Ovary (tissue), 9 donors: ENCODE measurements around the gene ABCC3. TPM values are rescaled to one million over a fixed set of nuclear protein-coding genes. Genes with fewer than 3 reads are reported as not detected.
A peak's percentile ranks its signal among the peaks of the same experiment; 100 is the strongest.

Experiments
- DNase-seq, 5 donors: peaks; one replicate each; pipeline ENCODE4 v3.0.0-alpha.2; 2019 to 2020
- H3K27ac ChIP-seq, 2 donors: fragments of 200-600 bp; one replicate each; pipeline versions ENCODE4 v1.5.1 to v1.8.0; 2019 to 2022
- H3K27me3 ChIP-seq: fragments of 200-600 bp; one replicate; pipeline ENCODE4 v1.8.0; 2022
- H3K36me3 ChIP-seq: fragments of 200-600 bp; sonication (generic); one replicate; pipeline ENCODE4 v1.5.1; 2019
- H3K4me1 ChIP-seq: one replicate; pipeline ENCODE4 v1.8.1; 2013; ENCODE audit warnings: mild to moderate bottlenecking, moderate library complexity; ENCODE audit not compliant: insufficient read depth
- H3K4me3 ChIP-seq: fragments of 200-600 bp; sonication (generic); one replicate; pipeline ENCODE4 v1.5.1; 2017
- H3K9me3 ChIP-seq, 2 donors: fragments of 200-600 bp in 1 of 2; sonication (generic) in 1 of 2; one replicate each; pipeline versions ENCODE4 v1.5.1 to v1.8.1; 2013 to 2019; ENCODE audit warnings: mild to moderate bottlenecking in 1 of 2, moderate library complexity in 1 of 2
- EP300 ChIP-seq: sonication (generic); formaldehyde crosslinking; IDR thresholded peaks from one replicate; pipeline ENCODE4 v1.6.1; 2017; ENCODE audit warnings: antibody characterized with exemption
- POLR2A ChIP-seq: fragments of 450-650 bp; IDR thresholded peaks from one replicate; pipeline ENCODE4 v1.6.1; 2017; ENCODE audit warnings: antibody characterized with exemption, mild to moderate bottlenecking, moderate library complexity
- WGBS, 3 donors: extraction: QIAGEN DNeasy Blood & Tissue Kit in 1 of 3; methylation state at CpG; one replicate each; pipeline versions ENCODE4 v1.1.5 to v1.1.7; 2013 to 2017; 5-methylcytosine and 5-hydroxymethylcytosine counted together
- intact Hi-C, 4 donors: fragments of 100-400 bp; cut with DNase I; formaldehyde crosslinking; loops; one replicate each; pipeline versions ENCODE4 v1.11.0 to v1.15.1; 2022 to 2023
- polyA plus RNA-seq, 2 donors: library from polyadenylated mRNA; stranded (reverse); fragments of 200-250 nt in 1 of 2; fragments of 350-450 nt in 1 of 2; fragmentation: Illumina TruSeq in 1 of 2; extraction: RNeasy Lipid Tissue Mini Kit (QIAGEN cat#74804) in 1 of 2; gene quantifications; one replicate each; pipeline ENCODE4 v1.2.3, GENCODE V29; 2013 to 2014
- total RNA-seq, 7 donors: library from RNA; depleted of rRNA in 2 of 7; stranded (reverse); fragments of >200 nt in 2 of 7; fragmentation: NEBNext Ultra II Directional in 3 of 7; extraction: Animal tissue kit (Norgen Biotek cat#: 25700) in 3 of 7; gene quantifications; one replicate each; pipeline versions ENCODE4 v1.1.0 to v1.2.4, GENCODE V29; 2016 to 2023
- TF ChIP-seq, protein P1 (sequence below), 3 donors: fragments of 450-650 bp in 2 of 3; fragments of 200-600 bp in 1 of 3; IDR thresholded peaks; one replicate each; pipeline versions ENCODE4 v1.5.1 to v1.8.0; 2016 to 2022; ENCODE audit warnings: antibody characterized with exemption in 3 of 3, mild to moderate bottlenecking in 1 of 3
- donor health status: DM: no; HTN: no; CAD: no; lungs with moderate emphysema.
- donor health status: DM: no; HTN: no; CAD: no.
- donor health status: Bipolar disorder and iron deficiency.
- donor health status: DM: yes; HTN: yes; CAD: no.
- donor health status: DM: no; HTN: no; CAD: no.
- donor health status: DM: yes; HTN: yes; CAD: no.

ABCC3 gene
- total and polyA plus RNA-seq, 9 donors: 1.4 to 14.2 (median 5.2) TPM

DNA sequence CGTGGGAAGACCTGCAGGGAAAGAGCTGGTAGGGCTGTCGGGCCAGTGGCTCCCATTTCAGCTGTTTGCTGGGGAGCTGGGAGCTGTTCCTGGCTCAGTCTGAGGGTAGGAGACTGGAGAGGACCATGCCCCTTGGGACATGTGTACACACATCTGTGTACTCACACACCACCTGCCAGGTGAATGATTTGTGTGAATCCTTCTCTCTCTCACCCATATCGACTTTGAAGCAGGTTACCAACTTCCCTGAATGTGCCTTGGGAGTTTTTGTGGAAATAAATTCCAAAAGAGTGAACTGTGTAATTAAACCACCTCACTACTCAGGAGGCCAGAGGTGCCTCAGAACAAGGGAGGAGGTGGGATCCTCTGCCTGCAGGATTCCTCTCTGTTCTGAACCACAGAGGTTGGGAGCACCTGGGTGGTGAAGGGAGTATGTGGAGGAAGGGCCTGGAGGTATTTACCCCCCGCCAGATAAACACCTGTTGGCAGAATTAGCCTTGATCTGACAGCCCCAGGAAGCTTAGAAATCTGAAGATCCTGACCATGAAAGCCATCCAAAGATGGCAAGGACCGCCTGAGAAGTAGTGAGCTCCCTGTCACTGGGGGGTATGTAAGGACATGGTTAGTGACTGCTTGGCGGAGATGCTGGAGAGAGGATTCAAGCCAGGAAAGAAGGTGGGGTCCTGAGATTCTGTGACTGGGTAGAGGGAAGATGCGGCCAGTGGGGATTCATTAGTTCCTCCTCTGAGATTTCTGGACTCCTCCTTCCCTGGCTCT is 3.3 kb downstream of the ABCC3 start:
- TF ChIP-seq POLR2A (no peak), EP300 (no peak)
- TF ChIP-seq, protein P1, sequence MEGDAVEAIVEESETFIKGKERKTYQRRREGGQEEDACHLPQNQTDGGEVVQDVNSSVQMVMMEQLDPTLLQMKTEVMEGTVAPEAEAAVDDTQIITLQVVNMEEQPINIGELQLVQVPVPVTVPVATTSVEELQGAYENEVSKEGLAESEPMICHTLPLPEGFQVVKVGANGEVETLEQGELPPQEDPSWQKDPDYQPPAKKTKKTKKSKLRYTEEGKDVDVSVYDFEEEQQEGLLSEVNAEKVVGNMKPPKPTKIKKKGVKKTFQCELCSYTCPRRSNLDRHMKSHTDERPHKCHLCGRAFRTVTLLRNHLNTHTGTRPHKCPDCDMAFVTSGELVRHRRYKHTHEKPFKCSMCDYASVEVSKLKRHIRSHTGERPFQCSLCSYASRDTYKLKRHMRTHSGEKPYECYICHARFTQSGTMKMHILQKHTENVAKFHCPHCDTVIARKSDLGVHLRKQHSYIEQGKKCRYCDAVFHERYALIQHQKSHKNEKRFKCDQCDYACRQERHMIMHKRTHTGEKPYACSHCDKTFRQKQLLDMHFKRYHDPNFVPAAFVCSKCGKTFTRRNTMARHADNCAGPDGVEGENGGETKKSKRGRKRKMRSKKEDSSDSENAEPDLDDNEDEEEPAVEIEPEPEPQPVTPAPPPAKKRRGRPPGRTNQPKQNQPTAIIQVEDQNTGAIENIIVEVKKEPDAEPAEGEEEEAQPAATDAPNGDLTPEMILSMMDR (IDR thresholded peaks at IDR 0.05): no peak
- DNase-seq: peak in 1 of 5 donors; percentile 9
- no peaks in the 10 kb centered on the region for H3K9me3 ChIP-seq
- 86 to 92% (median 92%) methylated on average over 7 of the region's 7 CpGs for WGBS, 3 donors
- intact Hi-C loops: loop anchor here in 2 of 4 donors (5.0 to 10.0 kb wide), 2 partner anchors 44 to 47 kb away; no protein-coding TSS in a partner anchor
- no peak overlapping the region for H3K27ac ChIP-seq
- H3K36me3 ChIP-seq: no peaks in the 10 kb centered on the region
- peaks cover 21% of the 10 kb centered on the region for H3K4me1 ChIP-seq
- no peaks in the 10 kb centered on the region for H3K27me3 ChIP-seq
- no peak overlapping the region for H3K4me3 ChIP-seq

DNA sequence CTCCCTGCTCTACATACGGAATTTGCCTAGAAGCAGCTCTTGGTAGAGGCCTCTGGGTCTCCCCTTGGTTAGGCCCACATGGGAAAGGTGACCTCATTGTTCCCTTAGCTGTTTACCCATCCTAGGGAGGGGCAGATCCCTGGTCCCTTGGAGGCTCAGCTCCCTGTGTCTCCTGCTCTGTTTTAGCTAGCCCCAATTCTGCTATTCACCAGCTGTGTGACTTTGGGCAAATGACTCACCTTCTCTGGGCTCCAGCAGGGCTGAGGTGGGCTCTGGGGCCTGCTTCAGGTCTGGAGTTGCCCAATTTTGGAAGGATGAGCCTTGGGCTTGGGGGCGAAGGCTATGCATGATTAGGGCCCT is 3.9 kb downstream of the ABCC3 start:
- Histone ChIP-seq H3K27ac (no peak overlapping the region), H3K27me3 (no peaks in the 10 kb centered on the region), H3K4me3 (no peak overlapping the region), H3K4me1 (peaks cover 21% of the 10 kb centered on the region), H3K9me3 (no peaks in the 10 kb centered on the region), H3K36me3 (no peaks in the 10 kb centered on the region)
- intact Hi-C loops: loop anchor here in 2 of 4 donors (5.0 to 10.0 kb wide), 2 partner anchors 44 to 46 kb away; no protein-coding TSS in a partner anchor
- 63 to 72% (median 69%) methylated on average over 2 of the region's 2 CpGs for WGBS, 3 donors
- DNase-seq: no peak
- TF ChIP-seq EP300: no peak
- TF ChIP-seq POLR2A: no peak
- TF ChIP-seq, protein P1 (IDR thresholded peaks at IDR 0.05): no peak

DNA sequence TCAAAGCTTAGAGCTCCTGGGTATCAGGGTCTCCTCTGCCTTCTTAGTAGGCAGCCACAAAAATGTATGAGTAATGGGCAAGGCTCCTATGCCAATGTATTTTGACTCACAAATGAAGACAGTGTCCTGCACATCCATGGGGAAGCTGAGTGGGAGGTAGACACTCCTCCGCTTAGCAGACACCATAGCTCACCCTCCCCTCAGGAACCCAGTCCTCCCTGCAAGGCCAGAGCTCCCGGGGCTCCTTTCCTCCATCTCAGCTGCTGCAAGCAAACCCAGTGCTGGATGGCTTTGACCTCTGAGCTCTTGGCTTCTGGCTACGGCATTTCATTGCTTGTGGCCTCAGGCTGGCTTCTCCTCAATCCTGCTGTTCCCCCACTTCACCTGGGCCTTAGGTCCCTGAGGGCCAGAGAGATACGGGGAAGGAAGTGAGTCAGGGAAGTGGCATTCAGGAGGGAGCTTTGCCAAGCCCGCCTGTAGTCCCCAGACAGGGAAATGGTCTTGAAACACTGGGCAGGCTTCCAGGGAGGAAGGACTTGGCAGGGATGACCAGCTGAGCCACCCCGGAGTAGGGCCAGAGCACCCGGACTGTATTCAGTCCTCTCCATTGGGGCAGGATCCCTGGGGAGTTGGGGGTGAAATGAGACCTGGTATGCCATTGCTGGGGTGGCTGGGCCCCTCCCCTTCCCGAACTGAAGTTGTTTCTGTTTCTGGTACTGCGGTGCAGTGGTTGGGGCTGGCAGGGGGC is 4.5 kb downstream of the ABCC3 start:
- Histone ChIP-seq H3K4me3 (no peak overlapping the region), H3K4me1 (peaks cover 21% of the 10 kb centered on the region), H3K27ac (no peak overlapping the region), H3K9me3 (no peaks in the 10 kb centered on the region), H3K27me3 (no peaks in the 10 kb centered on the region), H3K36me3 (no peaks in the 10 kb centered on the region)
- DNase-seq: peak; percentile 91 to 96 (median 94)
- 1 to 6% (median 5%) methylated on average over 9 of the region's 9 CpGs for WGBS, 3 donors
- intact Hi-C loops: loop anchor here in 2 of 4 donors (5.0 to 10.0 kb wide), 2 partner anchors 43 to 46 kb away; no protein-coding TSS in a partner anchor
- TF ChIP-seq, protein P1 (IDR thresholded peaks at IDR 0.05): no peak
- no peak for TF ChIP-seq EP300
- TF ChIP-seq POLR2A: no peak

DNA sequence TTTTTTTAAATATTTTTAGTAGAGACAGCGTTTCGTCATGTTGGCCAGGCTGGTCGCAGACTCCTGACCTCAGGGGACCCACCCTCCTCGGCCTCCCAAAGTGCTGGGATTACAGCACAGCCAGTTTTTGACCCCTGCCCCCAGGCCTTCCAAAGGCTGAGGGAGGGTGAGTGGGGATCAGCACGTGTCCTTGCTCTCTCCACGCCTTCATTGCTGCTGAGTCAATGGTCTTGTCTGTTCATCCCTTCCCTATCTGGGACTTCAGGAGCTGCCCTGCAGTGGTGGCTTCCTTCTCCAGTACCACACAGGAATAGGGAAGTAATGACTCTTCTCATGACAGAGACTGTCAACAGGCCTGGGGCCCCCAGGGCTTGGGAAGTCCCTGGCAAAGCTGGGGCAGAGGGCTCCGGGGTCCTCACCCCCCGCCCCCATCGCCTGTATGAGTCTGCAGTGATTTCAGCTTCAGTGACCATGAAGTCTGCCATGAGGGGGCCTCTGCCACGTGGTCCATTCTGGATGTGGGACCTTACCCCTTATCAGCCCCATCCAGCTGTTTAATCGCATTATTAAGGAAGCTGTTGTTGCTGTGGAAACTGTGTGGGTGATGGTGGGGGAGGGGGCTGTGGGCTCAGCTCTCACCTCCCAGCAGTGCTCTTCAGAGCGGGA is 6.1 kb downstream of the ABCC3 start:
- Histone ChIP-seq H3K4me3 (no peak overlapping the region), H3K36me3 (no peaks in the 10 kb centered on the region), H3K27ac (no peak overlapping the region), H3K4me1 (peaks cover 17% of the 10 kb centered on the region), H3K9me3 (no peaks in the 10 kb centered on the region), H3K27me3 (no peaks in the 10 kb centered on the region)
- TF ChIP-seq POLR2A (no peak), EP300 (no peak)
- TF ChIP-seq, protein P1 (IDR thresholded peaks at IDR 0.05): no peak
- intact Hi-C loops: no loop called here
- no peak for DNase-seq
- 51 to 62% (median 53%) methylated on average over 12 of the region's 12 CpGs for WGBS, 3 donors
